Right lobe of liver (tissue), 4 donors: ENCODE results near the gene ZNF398.

Source experiments
- POLR2A ChIP-seq: fragments of 450-650 bp; IDR thresholded peaks from one replicate; pipeline ENCODE4 v1.6.1; 2017; ENCODE audit warnings: antibody characterized with exemption, mild to moderate bottlenecking
- TF ChIP-seq, protein P1 (sequence below), 4 donors: fragments of 200-600 bp in 3 of 4; fragments of 450-650 bp in 1 of 4; IDR thresholded peaks; one replicate each; pipeline versions ENCODE4 v1.5.1 to v1.8.0; 2016 to 2022; ENCODE audit warnings: antibody characterized with exemption in 4 of 4, mild to moderate bottlenecking in 2 of 4
- donor health status: DM: no; HTN: no; CAD: no.
- donor health status: DM: no; HTN: no; CAD: no.
- donor health status: DM: no; HTN: yes; CAD: no.

DNA sequence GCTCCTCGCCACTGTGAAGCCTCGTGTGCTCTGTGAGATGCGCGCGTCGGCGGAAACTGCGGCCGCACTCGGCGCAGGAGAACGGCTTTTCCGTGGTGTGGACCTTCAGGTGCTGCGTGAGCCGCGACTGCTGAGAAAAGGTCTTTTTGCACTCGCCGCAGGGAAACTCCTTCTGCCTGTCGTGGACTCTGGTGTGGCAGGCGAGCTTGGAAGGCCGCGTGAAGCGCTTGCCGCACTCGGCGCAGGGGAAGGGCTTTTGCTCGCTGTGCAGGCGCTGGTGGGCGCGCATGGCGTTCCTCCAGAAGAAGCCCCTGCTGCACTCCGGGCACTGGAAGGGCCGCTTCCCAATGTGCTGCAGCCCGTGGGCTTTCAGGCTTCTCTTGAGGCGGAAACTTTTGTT, 43.0 kb upstream of the ZNF398 start:
- TF ChIP-seq, protein P1, sequence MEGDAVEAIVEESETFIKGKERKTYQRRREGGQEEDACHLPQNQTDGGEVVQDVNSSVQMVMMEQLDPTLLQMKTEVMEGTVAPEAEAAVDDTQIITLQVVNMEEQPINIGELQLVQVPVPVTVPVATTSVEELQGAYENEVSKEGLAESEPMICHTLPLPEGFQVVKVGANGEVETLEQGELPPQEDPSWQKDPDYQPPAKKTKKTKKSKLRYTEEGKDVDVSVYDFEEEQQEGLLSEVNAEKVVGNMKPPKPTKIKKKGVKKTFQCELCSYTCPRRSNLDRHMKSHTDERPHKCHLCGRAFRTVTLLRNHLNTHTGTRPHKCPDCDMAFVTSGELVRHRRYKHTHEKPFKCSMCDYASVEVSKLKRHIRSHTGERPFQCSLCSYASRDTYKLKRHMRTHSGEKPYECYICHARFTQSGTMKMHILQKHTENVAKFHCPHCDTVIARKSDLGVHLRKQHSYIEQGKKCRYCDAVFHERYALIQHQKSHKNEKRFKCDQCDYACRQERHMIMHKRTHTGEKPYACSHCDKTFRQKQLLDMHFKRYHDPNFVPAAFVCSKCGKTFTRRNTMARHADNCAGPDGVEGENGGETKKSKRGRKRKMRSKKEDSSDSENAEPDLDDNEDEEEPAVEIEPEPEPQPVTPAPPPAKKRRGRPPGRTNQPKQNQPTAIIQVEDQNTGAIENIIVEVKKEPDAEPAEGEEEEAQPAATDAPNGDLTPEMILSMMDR (IDR thresholded peaks at IDR 0.05) = no peak
- TF ChIP-seq POLR2A = no peak
